ENCODE measurements around the gene VPS51. TPM values are rescaled to one million over a fixed set of nuclear protein-coding genes. Genes with fewer than 3 reads are reported as not detected.
A peak's percentile ranks its signal among the peaks of the same experiment; 100 is the strongest.

VPS51 gene
- total RNA-seq, 1 experiment from 2014 or later, result 123 TPM

GRCh38 chr11:65116370-65117205 lies 20.6 kb downstream of the VPS51 start (continued):
- TF ChIP-seq ERG (CRISPR knock-in tag; IDR thresholded peaks at IDR 0.05), result no peak
- TF ChIP-seq JAZF1 (CRISPR knock-in tag; IDR thresholded peaks at IDR 0.05), result no peak
- no peak for TF ChIP-seq ZMAT4 (CRISPR knock-in tag; IDR thresholded peaks at IDR 0.05)
- peak; percentile 38; the same call in 1 of the 2 replicates for TF ChIP-seq ZBTB21 (CRISPR knock-in tag; IDR thresholded peaks at IDR 0.05; ENCODE audit: borderline replicate concordance)
- no peak for TF ChIP-seq CDX4 (CRISPR knock-in tag; IDR thresholded peaks at IDR 0.05; ENCODE audit: borderline replicate concordance)
- TF ChIP-seq ZNF121 (CRISPR knock-in tag; IDR thresholded peaks at IDR 0.05), result no peak
- no peak for TF ChIP-seq ZNF671 (CRISPR knock-in tag; IDR thresholded peaks at IDR 0.05)
- peak; percentile 79 for TF ChIP-seq E2F5 (CRISPR knock-in tag; IDR thresholded peaks at IDR 0.05)
- TF ChIP-seq CREM (CRISPR knock-in tag; IDR thresholded peaks at IDR 0.05), result no peak
- no peak for TF ChIP-seq HMGA2 (CRISPR knock-in tag; IDR thresholded peaks at IDR 0.05)
- TF ChIP-seq EMX1 (CRISPR knock-in tag; IDR thresholded peaks at IDR 0.05), result no peak
- TF ChIP-seq ZNF138 (CRISPR knock-in tag; conservative IDR thresholded peaks at IDR 0.05), result 0 out of 2 replicates have a peak, but pooled peaks have one; percentile 19
- no peak for TF ChIP-seq ZNF263 (CRISPR knock-in tag; IDR thresholded peaks at IDR 0.05; ENCODE audit: low read depth)
- peak; percentile 87; the same call in 1 of the 2 replicates for TF ChIP-seq IRF1 (CRISPR knock-in tag; IDR thresholded peaks at IDR 0.05)
- 0 out of 2 replicates have a peak, but pooled peaks have one; percentile 68 for TF ChIP-seq ATF3 (CRISPR knock-in tag; conservative IDR thresholded peaks at IDR 0.05)
- no peak for TF ChIP-seq SOX15 (CRISPR knock-in tag; IDR thresholded peaks at IDR 0.05)
- TF ChIP-seq CTCF (IDR thresholded peaks at IDR 0.05), result no peak
- peak; percentile 69; the same call in 1 of the 2 replicates for TF ChIP-seq ATF1 (CRISPR knock-in tag; IDR thresholded peaks at IDR 0.05)
- peak; percentile 62 for TF ChIP-seq USF2 (CRISPR knock-in tag; IDR thresholded peaks at IDR 0.05)
- no peak for TF ChIP-seq ZNF512 (CRISPR knock-in tag; IDR thresholded peaks at IDR 0.05; ENCODE audit: borderline replicate concordance)
- no peak for TF ChIP-seq FOXJ3 (CRISPR knock-in tag; IDR thresholded peaks at IDR 0.05; ENCODE audit: borderline replicate concordance)
- TF ChIP-seq FOXK1 (CRISPR knock-in tag; IDR thresholded peaks at IDR 0.05), result peak; percentile 48; the same call in 1 of the 2 replicates
- no peak for TF ChIP-seq ZSCAN18 (CRISPR knock-in tag; IDR thresholded peaks at IDR 0.05)
- TF ChIP-seq JUN (CRISPR knock-in tag; IDR thresholded peaks at IDR 0.05), result 0 out of 2 replicates have a peak, but pooled peaks have one; percentile 63
- no peak for TF ChIP-seq ZNF423 (CRISPR knock-in tag; IDR thresholded peaks at IDR 0.05)
- TF ChIP-seq GRHL2 (CRISPR knock-in tag; IDR thresholded peaks at IDR 0.05; ENCODE audit: insufficient replicate concordance, severe bottlenecking), result no peak
- TF ChIP-seq ZNF416 (CRISPR knock-in tag; IDR thresholded peaks at IDR 0.05), result no peak
- TF ChIP-seq PRRX2 (CRISPR knock-in tag; IDR thresholded peaks at IDR 0.05), result no peak
- 0 out of 2 replicates have a peak, but pooled peaks have one; percentile 2 for TF ChIP-seq CBFB (CRISPR knock-in tag; IDR thresholded peaks at IDR 0.05; ENCODE audit: low read depth)
